Hematopoietic multipotent progenitor cell treated with erythropoietin and hydrocortisone succinate and interleukin-3 and kit ligand, for 17 days (in vitro differentiated cells): ENCODE results near the gene ZNF467.

Source experiments
- DNase-seq: peaks from one replicate; pipeline ENCODE4 v3.0.0-alpha.2; 2015; ENCODE audit warnings: low spot score

ZNF467 gene

GRCh38 chr7:149725916-149726315 lies 47.5 kb downstream of the ZNF467 start:
- DNase-seq, result no peak

DNA sequence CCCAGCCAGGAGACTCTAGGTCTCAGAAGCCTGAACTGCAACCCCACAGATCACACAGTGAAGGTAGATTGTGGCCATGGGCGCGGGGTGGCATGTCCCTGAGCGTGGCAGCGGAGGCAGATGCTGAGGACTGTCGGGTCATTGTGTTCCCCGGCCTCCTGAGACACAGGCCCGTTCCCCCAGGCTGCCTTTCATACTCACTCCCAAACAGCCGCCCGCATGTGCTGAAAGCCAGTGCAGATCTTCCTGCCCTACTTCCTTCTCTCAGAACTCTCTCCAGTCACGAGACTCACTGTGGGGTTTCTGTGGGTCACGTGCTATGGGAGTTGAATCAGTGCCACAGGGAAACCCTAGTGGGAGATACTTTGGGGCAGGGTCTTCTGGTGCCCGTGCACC lies 48.0 kb downstream of the ZNF467 start:
- DNase-seq, result no peak

DNA sequence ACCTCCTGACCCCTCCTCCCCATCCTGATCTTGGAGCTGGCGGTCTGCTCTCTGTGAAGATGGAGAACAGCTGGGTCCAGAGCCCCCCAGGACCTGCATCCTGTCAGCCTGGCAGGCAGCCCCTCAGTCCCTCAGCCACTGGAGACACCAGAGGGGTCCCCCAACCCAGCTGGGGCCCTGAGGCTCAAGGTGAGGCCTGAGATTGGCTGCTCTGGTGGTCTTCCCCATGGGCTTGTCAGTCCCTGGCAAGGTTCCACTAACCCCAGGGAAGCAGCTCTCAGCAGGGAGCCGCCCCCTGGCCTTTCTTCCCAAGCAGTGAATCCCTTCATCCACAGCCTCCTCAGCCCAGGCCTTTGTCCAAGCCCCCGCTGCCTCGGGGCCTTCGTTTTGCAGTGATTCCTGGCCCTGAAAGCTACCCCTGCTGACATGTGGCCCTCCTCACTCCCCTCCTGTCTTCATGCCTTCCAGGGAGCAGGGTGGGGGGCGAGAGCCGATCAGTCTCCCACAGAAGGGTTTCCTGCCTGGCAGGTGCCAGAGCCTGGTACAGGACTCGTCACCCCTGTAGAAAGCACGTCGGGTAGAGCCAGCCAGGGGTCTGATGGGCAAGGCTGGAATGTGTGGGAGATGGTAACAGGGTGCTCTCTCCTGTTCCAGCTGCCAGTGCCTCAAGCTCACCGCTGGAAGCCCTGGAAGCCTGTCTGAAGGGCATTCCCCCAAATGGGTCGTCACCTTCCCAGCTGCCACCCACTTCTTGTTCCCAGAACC lies 48.5 kb downstream of the ZNF467 start:
- no peak for DNase-seq

- DNase-seq, result no peak
Observed at GRCh38 chr7:149723795-149724495, 49.4 kb downstream of the ZNF467 start.

DNA sequence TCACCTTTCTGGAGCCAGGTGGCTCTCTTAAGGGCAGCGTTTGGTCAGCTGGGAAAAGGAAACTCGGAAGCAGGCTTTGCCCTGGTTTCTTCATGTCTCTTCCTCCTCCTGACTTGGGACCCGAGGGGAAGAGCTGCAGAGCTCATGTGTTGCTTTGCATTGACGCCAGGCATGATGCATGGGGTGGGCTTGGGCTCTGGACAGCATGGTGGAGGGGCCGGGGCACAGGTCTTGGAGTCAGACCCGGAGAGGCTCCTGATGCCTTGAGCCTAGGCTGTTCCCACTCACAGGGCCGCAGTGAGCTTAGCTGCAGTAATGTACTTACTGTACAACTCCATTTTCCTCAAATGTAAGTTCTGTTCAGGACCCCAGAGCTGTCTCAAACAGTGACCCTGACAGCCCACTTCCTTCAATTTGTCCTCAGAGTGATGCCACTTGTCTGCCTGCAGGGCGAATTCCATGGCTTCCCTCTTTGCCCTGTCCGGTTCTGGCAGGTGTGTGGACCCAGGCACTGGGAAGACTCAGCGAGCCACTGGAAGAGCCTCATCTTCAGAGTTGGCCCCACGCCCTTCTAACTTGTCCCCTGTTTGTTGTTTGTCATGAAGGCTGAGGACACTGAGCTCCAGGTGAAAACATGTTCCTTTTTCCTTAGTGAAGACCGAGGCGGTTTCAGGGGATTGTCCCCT lies 50.2 kb downstream of the ZNF467 start:
- DNase-seq, result no peak

- no peak for DNase-seq
Observed at GRCh38 chr7:149722356-149722957, 50.9 kb downstream of the ZNF467 start.

DNA sequence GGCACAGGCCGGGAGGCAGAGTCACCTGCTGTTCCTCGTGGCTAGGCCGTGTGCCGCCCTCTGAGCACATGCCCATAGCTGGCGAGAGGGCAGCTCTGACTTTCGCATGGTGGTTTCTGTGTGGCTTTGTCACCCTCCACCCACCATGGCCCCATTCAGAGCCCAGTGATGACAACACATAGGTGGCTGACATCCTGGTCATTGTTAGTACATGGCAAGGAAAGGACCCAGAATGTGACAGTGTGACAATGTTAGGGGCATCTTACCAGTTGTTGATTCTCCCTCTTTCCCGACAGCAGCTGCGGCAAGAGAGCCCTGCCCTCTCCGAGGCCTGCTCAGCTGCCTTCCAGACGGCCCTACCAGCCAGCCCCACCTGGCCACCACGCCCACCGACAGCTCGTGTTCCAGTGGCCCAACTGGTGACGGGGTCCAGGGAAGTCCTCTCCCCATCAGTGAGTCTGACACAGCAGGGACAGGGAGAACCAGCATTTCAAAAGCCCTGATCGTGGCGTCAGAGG lies 52.2 kb downstream of the ZNF467 start:
- no peak for DNase-seq

- DNase-seq, result no peak
Observed at GRCh38 chr7:149720372-149721083, 52.9 kb downstream of the ZNF467 start.

- DNase-seq, result no peak
Observed at GRCh38 chr7:149719912-149720335, 53.5 kb downstream of the ZNF467 start.

DNA sequence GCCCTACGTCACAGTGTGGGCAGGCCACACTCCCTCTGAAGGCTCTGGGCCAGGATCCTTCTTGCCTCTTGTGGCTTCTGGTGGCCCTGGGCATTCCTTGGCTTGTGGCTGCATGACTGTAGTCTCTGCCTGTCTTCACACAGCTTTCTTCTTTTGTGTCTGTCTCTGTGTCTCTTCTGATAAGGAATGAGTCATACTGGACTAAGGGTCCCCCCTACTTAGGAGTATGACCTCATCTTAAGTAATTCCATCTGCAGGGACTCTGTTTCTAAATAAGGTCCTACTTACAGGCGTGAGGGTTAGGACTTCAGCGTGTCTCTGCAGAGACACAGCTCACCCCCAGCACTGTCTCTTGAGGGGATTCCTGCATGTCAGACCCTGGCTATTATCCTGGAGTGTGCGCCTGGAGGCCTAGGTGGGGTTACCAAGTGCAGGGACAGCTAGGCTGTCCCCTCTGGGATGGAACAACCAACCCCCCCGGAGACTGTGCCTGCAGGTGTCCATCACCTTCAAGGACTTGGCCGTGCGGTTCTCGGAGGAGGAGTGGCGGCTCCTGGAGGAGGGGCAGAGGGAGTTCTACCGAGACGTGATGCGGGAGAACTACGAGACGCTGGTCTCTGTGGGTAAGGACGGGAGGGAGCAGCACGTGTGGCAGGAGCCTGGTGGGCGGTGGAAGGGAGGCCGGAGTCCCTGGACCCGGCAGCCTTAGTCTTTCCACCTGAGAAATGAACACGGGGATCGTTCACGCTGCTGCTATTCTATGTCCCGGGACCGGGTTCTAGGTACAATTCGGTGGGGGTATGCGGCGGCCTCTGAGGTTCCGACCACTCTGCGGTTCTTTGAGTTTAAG lies 54.1 kb downstream of the ZNF467 start:
- no peak for DNase-seq

- no peak for DNase-seq
Observed at GRCh38 chr7:149718730-149719049, 54.7 kb downstream of the ZNF467 start.

DNA sequence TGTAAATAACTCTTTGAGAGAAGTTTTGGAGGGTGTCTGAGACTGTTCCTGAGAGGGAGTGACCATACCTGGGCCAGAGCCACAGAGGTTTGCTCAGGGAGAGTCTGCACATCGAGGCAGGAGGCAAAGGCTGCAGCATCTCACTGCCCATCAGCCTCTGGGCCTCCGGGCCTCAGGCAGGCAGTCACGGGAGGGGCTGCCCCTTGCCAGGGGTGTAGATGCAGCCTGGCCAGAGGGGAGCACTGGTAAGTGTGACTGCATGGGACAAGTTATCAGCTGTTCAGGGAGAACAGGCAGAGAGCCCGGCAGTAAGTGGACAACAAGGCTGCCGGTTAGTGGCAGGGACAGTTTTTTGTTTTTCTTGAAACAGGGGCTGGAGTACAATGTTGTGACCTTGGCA lies 55.9 kb downstream of the ZNF467 start:
- DNase-seq, result no peak

GRCh38 chr7:149716932-149717307 lies 56.5 kb downstream of the ZNF467 start:
- no peak for DNase-seq

- DNase-seq, result no peak
Observed at GRCh38 chr7:149716007-149716931, 57.1 kb downstream of the ZNF467 start.

DNA sequence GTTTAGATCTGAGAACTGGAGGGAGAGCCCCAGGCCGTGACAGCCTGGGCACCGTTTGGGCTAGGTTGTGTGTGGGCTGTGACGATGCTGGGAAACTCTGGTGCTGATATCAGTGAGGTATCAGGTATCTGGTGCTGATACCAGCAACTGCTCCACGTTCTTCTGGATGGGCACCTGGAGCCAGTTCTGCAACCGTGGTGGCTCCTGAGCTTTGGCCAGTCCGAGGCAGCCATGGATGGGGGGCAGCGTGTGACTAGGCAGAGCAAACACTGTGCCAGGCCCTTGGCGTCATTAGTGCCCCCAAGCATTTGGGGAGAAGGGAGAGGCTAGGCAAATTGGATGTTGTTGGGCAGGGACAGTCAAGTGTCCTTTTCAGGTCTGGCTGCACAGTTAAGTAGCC lies 57.9 kb downstream of the ZNF467 start:
- no peak for DNase-seq

- DNase-seq, result no peak
Observed at GRCh38 chr7:149714910-149715471, 58.4 kb downstream of the ZNF467 start.
